GM18517 (cell line): ENCODE measurements around the gene CIB4.
"Not testable (repeated sequence)": the region's sequence is repeated elsewhere in the genome, so short reads cannot be mapped to it uniquely, and the experiment has no call there.

Experiments
- ATAC-seq: cut with Tn5 transposase; IDR thresholded peaks from one replicate; pipeline ENCODE4 v1.9.1; 2021; ENCODE audit warnings: mild to moderate bottlenecking, moderate library complexity; ENCODE audit not compliant: unreplicated experiment

Gene CIB4

DNA sequence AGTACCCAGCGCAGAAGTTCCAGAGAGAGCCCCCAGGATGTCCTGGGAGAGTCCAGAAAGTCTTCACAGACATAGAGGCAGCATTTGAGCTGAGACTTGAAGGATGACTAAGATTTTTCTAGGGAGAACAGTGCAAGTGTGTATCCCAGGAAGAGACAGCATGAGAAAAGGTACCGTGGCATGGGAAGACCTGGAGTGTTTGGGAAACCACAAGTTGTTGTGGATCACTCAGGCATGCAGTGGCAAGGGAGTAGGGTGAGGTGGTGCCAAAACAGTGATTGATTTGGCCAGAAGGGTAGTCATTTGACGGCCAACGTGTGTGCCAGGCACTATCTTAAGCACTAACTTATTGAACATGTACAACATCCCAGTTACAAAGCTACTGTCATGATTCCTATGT lies 26.9 kb upstream of the CIB4 start:
- ATAC-seq = no peak

DNA sequence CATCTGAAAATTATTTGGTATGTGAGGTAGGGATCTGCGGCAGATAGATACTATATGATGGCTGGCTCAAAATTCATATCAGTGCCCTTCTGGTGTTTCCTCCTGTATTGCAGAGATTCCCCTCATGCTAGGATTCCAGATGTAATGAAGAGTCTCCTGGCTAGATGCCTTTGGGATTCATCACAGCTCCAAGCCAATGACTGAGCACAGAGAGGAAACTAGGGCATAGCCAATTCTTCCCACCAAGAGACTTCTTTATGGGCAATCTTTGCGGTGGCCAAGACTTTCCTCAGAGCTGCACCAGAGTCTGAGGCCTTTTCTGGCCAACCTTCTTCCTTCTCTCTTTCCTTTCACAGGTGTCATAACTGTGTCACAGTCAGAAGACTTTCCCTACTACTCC lies 25.5 kb upstream of the CIB4 start:
- ATAC-seq = no peak

DNA sequence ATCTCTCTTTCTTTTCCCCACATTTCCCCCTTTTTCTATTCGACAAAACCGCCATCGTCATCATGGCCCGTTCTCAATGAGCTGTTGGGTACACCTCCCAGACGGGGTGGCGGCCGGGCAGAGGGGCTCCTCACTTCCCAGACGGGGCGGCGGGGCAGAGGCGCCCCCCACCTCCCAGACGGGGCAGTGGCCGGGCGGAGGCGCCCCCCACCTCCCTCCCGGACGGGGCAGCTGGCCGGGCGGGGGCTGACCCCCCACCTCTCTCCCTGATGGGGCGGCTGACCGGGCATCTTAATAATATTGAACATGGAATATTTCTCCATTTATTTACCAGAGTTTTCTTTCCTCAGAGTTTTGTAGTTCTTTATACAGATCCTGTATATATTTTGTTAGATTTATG lies 24.1 kb upstream of the CIB4 start:
- not testable (repeated sequence) for ATAC-seq

DNA sequence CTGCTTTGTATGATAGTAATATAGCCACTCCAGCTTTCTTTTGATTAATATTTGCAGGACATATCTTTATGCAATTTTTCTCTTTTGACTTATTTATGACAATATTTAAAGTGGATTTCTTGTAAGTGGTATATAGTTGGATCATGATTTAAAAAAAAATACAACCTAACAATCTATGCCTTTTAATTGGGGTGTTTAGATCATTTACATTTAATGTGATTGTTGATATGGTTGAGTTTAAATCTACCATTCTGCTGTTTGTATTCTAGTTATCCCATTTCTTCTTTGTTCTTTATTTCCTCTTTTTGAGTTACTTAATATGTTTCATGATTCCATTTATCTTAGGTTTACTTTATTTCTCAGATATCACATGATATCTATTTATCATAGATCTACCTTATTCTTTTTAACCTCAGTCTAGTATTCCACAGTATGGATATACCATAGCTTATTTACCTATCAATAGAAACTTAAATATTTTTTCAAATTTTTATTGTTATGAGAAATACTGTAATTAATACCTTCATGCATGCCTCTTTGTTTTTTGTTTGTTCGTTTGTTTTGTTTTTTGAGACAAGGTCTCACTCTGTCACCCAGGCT lies 19.3 kb upstream of the CIB4 start:
- no peak for ATAC-seq

DNA sequence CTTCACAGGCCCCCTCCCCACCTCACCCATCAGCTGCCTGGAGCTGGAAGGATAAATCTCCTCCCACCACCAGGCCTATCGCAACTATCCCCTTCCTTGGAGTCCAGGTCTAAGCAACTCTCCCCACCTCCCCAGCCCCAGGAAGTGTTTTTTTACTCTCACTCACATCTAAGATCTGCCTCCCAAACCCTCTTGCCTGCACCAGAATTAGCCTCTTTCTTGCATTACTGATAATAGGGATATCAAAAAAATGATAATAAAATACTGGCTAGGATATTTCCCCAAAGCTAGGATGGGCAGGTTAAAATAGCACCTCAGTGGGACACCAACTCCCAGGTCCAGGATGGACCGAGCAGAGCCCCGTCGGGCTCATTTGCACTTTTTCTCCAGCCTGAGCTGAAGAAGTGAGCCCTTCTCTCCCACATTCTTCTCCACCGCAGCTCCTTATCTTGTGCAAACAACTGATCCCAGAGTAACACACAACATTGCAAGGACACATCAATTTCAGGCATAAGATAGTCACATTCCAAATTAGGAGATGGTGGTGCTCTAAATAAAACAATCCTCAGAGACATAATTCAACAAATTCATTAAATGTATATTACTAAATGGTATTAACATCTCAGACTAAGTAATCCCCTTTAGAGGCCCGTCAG lies 17.7 kb upstream of the CIB4 start:
- ATAC-seq = no peak

DNA sequence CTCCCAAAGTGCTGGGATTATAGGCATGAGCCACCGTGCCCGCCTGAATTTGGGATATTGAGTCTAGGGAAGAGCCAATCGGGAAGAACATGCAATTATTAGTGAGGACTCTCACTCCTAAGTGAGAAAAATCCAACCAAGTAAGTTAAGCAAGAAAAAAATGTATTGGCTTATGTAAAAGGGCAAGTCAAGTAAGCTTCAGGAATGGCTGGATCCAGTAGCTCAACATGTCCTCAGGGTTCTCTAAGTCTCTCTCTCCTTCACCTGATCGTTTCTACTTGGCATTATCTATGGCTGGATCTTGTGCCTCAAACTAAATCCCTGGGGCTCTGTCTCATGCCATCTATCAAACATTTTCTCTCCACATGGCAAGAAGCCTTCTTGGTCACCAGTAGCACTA lies 16.1 kb upstream of the CIB4 start:
- no peak for ATAC-seq

DNA sequence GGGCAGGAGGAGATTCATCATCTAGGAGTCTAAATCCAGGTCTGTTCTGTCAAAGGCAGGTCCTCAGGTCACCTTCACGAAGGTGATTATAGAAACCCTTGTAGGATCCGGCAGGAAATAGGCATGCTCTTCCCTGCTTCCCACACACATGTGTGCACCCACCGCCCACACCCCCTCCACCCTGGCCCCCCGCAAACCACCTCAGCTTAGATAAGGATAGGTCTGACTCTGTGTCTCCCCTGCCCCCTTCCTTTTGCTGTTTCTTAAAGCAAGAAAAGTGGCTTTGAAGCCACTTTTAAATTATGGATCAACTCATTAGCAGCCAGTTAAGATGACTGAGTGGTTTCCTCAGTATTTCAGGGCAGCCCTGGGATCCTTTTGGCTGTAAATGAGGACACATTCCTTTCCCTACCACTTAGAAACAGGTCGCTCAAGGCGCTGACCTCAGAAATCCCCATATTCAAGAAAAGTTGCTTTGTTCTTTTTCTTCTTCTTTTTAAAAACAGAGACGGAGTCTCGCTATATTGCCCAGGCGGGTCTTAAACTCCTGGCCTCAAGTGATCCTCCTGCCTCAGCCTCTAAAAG lies 14.5 kb upstream of the CIB4 start:
- no peak for ATAC-seq

DNA sequence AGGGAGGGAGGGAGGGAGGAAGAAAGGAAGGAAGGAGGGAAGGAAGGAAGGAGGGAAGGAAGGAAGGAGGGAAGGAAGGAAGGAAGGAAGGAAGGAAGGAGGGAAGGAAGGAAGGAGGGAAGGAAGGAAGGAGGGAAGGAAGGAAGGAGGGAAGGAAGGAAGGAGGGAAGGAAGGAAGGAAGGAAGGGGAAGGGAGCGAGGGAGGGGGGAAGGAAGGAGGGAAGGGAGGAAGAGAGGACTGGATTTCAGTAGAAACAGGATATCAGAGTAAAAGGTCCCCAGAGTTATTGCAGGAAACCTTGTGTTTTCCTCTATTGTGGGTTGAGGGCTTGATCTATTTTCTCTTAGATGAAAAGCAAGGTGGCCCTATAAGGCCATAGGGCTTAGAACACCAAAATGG lies 14.0 kb upstream of the CIB4 start:
- not testable (repeated sequence) for ATAC-seq

DNA sequence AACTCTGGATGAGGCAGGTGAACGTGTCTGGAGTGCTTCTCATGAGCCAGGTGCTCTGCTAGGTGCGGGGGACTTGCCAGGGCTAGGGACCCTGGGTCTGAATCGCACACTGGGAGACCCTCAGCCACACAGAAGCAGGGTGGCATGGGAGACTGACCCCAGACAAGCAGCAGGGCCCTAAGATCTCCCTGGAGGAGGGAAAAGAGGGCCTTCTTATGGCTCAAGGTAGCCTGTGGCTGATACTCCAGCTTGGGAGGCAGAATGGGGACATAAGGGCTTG lies 12.8 kb upstream of the CIB4 start:
- ATAC-seq = no peak

DNA sequence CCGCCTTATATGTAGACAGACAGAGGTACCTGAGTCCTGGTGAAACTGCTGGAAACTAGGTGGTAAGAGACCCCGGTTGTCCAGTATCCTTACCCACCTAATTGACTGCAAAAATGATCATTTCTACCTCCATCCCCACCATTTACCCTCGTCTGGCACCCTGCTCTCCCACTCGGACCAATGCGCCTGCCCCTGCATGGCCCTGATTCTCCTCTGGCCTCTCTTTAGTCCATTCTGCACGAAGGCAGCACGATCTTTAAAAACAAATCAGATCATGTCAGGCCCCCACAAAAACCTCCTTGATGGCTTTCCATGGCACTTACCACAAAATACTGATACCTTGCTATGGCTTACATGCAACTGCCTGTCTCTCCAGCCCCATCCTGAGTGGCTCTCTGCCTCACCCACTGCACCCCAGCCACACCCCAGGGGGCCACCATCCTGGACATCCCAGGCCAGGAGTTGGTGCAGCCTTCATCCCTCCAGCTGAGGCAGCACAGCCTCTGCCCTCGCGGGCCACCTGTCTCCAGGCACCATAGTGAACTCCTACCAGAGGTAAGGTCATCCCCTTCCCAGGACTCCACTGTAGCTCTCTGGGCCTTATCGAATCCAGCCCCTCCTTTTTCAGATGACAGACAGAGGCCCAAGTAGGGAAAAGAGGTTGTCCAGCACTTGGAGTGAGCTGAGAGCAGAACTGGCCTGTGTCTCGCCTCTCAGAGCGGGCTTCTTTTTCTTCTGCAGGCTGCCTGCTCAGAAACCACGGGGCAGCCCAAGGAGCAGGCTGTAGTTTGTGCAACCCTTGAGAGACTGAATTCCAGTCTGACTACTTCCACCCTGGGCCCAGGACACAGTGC lies 12.3 kb upstream of the CIB4 start:
- ATAC-seq = no peak

DNA sequence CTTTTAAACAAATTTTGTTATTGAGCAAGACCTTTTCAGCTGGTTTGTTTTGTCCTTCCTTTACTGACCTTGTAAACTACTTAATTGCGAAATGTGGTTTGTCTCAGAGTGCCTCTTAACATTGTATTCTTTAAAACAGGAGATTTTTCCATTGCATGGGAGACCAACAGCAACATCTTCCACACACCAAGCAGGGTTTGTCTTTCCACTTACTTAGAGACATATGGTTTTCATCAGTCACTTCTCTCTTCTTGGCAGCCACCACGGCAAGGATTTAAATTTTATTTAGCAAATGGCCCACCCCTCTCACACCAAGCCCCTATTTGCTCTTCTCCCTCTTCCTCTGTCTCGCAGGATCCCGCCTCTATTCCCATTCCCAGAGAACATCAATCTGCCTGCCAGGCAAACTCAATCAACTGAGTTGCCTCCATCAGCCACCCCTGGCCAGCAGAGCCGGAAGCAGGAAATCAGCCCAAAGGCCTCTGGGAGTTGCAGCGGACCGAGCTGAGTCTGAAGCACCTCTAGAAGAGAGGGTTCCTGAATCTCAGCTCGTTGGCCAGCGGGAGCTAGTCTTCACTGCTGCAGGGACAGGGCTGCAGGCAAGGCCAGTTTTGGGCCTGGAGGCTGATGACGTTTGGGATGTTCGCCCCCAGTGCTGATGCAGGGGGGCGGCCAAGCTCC lies 11.3 kb upstream of the CIB4 start:
- ATAC-seq = no peak

DNA sequence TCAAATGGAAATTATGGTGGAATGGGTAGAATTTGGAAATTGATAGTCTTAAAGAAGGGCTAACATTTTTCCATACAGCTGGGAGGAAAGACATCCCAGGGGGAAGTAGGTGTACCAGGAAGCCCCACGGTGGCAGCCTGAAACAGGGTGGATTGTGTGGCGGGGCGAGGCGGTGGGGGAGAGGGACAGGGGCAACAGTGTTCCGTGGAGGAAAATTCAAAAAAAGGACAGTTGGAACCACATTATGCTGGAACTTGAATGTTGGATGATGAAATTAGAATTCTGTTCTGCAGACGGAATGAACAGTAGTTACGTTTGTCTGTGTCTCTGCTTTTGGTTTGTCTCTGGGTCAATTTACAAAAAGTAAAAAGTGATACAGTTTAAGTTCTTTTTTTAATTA lies 10.6 kb upstream of the CIB4 start:
- ATAC-seq = no peak

DNA sequence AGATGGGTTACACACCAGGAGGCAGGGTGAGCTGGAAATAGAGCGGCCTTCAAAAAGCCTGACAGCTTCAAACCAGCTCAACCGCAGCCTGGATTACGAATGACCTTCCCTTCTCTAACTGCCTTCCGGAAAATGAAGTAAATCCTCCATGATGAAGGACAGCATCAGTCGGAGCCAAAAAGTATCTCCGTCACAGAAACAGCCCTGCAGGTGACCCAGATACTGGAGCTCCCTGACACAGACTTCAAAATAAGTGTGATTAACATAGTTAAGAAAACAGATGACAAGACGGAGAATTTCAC lies 10.3 kb upstream of the CIB4 start:
- no peak for ATAC-seq

DNA sequence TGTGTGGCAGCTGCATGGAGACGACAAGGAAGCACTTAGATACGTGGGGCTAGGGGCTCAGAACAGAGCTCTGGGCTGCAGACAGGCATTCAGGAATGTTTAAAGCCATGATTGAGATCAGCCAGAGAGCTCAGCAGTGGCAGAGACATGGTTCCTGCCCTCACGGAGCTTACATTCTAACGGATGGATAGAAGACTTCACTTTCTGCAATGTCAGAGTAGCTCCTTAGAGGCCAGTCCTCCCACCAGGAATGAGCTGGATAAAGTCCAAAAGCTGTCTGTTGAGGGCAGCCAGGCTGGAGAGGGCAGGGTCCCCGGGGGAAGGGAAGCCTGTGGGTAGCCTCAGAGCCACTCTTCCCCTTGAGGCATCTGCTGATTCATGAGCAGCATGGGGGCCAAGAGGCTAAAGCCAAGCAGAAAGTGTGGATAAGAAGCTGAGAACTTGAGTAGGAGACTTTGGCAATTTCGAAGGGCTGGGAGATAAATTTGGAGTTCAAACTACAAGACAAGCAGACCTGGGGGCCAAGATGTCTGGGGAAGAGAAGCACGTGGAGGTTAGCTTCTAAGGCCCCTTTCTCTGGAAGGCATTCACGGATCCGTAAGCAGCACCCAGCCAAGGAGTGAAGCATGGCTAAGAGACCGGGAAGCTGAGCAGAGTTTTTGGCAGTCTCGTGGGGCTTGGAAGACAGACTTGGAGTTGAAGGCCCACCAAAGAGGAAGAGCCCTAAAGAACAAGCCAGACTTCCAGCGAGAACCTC lies 9.7 kb upstream of the CIB4 start:
- no peak for ATAC-seq

DNA sequence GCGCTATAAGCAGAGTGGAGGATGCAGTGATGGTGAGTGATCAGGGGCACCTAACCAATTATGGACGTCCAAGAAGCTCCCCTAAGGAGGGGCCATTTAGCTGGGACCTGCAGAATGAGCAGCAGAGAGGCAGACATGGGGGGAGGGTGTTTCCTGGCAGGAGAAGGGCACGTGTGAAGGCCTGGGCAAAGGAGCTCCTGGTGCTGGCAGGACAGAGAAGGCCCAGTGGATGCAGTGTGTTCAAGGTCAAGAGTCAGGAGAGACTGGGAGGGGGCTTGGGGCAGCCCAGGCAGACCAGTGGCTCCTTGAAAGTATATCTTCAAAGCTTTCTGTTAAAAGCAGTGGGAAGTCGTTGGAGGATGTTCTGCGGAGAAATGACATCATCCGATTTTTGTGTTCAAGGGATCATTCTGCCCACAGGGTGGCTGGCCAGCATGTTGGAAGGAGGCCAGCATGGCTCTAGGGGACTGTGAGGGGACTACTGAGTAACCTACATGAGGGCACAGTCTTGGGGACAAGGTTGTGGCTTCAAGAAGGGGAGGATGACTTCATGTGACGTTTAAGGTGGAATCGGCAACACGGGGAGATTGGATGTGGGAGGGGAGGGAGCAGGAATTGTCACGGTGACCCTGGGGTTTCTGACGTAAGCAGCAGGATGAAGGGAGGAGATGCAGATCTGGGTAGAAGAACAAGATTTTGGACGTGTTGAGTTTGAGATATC lies 9.0 kb upstream of the CIB4 start:
- no peak for ATAC-seq

DNA sequence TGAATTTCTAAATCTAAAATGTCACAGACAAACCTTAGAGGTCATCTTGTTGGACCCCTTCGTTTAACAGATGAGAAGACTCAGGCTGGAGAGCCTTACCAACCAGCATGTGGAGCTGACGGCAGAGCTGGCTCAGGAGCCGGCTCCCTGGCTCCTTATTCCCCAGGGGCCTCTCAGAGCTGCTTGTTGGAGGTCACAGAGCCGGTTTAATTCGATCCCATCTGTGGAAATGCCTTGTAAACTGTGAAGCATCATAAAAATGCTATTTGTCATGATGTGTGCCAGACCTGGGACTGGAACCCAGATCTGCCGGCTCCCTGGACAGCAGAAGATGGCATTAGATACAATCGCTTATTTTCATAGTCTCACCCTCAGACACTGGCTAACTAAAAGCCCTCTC lies 8.2 kb upstream of the CIB4 start:
- no peak for ATAC-seq

DNA sequence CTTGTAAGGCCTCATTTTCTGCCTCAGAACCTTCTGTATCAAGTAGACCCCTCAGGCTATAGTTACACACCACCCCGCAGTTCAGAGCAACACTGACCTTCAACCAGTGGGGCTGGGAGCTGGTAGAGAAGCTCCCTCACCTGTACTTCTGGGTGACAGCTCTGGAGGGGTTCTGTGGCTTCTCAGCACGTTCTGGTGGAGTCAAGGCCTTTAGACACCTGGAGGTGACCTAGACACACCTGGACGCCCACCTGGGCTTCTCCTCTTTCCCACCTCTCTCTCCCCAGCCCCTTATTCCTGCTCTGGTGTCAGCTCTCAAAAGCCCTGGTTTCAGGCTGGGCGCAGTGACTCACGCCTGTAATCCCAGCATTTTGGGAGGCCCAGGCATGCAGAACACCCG lies 7.3 kb upstream of the CIB4 start:
- no peak for ATAC-seq

DNA sequence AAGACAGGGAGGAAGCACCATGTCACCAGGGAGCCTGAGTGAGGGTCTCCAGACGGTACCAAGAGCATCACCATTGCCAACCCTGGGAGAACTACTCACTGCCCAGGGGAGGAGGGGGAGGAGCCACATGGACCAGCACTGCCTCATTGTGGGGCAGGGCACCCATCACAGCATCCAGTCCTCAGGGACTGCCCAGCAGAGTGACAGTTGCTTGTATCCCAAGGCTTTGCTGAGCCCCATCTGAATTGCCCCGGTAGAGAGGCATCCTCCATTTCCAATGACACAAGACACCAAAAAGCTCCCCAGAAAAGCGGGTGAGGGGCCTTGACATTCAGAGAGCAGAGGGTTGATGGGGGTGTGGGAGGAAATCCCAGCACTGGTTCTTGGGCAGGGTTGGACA lies 6.8 kb upstream of the CIB4 start:
- no peak for ATAC-seq

DNA sequence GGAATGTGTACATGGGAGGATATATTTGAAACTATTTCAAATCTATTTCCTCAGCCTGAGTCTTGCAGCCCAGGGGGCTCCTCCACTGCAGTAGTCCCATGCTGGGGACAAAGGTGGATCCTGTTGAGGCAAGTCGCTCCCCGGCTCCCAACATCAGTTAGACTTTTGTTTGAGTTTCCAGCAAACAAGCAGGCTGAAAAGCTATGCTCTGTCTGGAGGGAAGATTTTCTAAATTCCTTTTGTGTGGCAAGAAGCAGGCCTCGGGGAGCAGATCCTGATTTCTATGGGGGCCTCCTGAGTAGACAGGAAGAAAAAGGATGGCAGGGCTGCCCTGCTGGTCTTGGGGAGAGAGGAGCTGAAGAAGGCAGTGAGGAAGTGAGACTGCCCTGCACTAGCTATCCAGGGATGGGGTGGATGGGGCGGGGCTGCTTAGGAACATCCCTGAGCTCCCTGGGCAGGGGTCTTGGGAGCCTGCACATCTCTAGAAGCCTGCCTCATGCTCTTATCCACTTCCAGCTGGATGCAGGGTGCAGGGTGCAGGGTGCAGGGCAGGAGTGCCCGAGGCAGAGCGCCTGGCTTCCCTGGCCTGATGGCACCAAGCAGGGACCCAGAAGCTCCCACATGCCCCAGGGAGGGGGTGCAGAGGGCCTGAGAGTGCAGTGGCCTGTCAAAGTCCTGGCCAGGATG lies 6.0 kb upstream of the CIB4 start:
- no peak for ATAC-seq

DNA sequence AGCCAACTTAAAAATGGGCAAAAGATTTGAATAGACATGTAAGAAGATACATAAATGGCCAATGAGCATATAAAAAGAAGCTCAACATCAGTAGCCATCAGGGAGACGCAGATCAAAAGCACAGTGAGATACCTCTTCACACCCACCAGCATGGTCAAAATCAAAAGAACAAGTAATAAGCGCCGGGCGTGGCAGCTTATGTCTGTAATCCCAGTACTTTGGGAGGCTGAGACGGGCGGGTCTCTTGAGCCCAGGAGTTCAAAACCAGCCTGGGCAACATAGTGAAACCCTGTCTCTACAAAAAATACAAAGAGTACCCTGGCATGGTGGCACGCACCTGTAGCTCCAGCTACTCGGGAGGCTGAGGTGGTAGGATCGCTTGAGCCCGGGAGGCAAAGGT lies 4.6 kb upstream of the CIB4 start:
- ATAC-seq = no peak
